ENCODE data around the gene PAK5. TPM values are rescaled to one million over a fixed set of nuclear protein-coding genes. Genes with fewer than 3 reads are reported as not detected.

PAK5 gene
- total RNA-seq, 4 donors from 2014 or later, result not detected

DNA sequence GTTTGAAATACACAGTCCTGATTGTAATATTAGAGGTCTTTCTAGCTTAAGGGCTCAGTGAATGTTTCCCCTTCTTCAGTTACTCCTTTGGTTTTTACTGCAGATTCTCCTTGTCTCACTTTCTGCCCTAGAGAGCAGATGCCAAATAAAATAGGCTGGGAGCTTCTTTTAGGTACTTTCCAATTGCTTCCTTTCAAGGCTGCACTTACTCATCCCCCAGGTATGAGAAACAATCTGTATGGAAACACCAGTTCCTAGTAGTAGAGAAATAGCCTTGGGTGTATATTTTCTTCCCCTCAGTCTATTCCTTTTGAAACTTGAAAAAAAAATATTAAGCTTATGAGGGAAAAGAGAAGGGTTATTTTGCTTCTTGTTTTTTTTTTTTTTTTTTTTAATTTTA, 139.7 kb downstream of the PAK5 start:
- no peak for TF ChIP-seq POLR2AphosphoS5 (IDR thresholded peaks at IDR 0.05)
- no peak for TF ChIP-seq POLR2A (IDR thresholded peaks at IDR 0.05)
- no peak for TF ChIP-seq EP300 (IDR thresholded peaks at IDR 0.05; ENCODE audit: low read depth)
- TF ChIP-seq, protein P1, sequence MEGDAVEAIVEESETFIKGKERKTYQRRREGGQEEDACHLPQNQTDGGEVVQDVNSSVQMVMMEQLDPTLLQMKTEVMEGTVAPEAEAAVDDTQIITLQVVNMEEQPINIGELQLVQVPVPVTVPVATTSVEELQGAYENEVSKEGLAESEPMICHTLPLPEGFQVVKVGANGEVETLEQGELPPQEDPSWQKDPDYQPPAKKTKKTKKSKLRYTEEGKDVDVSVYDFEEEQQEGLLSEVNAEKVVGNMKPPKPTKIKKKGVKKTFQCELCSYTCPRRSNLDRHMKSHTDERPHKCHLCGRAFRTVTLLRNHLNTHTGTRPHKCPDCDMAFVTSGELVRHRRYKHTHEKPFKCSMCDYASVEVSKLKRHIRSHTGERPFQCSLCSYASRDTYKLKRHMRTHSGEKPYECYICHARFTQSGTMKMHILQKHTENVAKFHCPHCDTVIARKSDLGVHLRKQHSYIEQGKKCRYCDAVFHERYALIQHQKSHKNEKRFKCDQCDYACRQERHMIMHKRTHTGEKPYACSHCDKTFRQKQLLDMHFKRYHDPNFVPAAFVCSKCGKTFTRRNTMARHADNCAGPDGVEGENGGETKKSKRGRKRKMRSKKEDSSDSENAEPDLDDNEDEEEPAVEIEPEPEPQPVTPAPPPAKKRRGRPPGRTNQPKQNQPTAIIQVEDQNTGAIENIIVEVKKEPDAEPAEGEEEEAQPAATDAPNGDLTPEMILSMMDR (IDR thresholded peaks at IDR 0.05), result no peak
- intact Hi-C loops (cut with DNase I; ENCODE audit: low total_unique reads), result no loop called here
- H3K4me3 ChIP-seq, result no peak overlapping the region
- no peak overlapping the region for H3K27ac ChIP-seq
- no peak for DNase-seq
- in situ Hi-C loops (cut with MboI; ENCODE audit: low pct_ligation_motif_present in 1 of 4, low pct_unique_long_range_greater_than_20kb in 1 of 4, low sequenced_read_pairs in 3 of 4), result no loop called here
- no peaks in the 10 kb centered on the region for H3K9me3 ChIP-seq
- H3K27me3 ChIP-seq, result no peaks in the 10 kb centered on the region
- H3K4me1 ChIP-seq, result no peaks in the 10 kb centered on the region
- no peaks in the 10 kb centered on the region for H3K36me3 ChIP-seq

DNA sequence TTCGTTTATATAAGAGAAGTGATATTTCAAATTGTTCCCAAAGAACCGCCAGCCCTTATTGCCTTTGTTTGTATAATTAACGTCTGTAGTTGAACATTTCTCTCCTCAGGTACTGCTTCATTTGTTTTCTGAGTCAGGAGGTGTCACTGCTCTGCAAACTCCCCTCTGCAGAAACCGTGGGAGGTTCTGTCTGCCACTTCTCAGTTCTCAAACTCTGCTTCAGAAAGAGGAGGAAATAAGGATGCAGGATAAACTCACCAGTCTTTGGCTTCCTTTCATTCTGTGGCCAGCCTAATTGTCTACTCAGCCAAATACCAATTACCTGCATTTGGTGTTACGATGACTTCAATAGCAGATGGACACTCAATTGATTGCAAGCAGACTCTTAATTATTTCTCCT, 149.8 kb downstream of the PAK5 start:
- H3K9me3 ChIP-seq, result no peaks in the 10 kb centered on the region
- H3K4me3 ChIP-seq, result no peak overlapping the region
- H3K36me3 ChIP-seq, result no peaks in the 10 kb centered on the region
- no peak for DNase-seq
- H3K27me3 ChIP-seq, result no peaks in the 10 kb centered on the region
- no peak overlapping the region for H3K27ac ChIP-seq
- TF ChIP-seq EP300 (IDR thresholded peaks at IDR 0.05; ENCODE audit: low read depth), result no peak
- no peak for TF ChIP-seq POLR2AphosphoS5 (IDR thresholded peaks at IDR 0.05)
- TF ChIP-seq POLR2A (IDR thresholded peaks at IDR 0.05), result no peak
- TF ChIP-seq, protein P1 (IDR thresholded peaks at IDR 0.05), result no peak
- in situ Hi-C loops (cut with MboI; ENCODE audit: low pct_ligation_motif_present in 1 of 4, low pct_unique_long_range_greater_than_20kb in 1 of 4, low sequenced_read_pairs in 3 of 4), result no loop called here
- WGBS, 2 donors (ENCODE audit: low coverage in 1 of 2), result 36 to 38% methylated on average over 5 of the region's 5 CpGs
- no peaks in the 10 kb centered on the region for H3K4me1 ChIP-seq
- intact Hi-C loops (cut with DNase I; ENCODE audit: low total_unique reads), result no loop called here

DNA sequence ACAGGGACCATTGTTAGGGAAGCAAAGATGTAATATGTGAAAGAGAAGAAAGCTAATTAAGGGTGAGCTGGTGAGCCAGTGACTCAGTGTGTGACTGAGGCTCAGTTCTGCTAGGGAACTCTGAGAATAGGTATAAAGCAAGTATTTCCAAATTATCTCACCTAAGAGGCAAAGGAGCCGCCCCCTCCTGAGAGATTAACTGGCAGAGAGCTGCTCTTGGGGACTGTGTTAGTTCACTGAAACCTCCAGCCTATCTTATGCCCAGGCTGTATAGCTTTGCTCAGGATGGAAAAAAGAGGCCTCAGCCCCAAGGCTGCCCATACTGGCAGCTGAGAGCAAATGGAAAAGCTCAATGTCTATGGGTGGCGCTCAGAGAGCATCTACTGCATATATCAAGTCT, 152.0 kb downstream of the PAK5 start:
- no peak for DNase-seq
- Histone ChIP-seq H3K36me3 (no peaks in the 10 kb centered on the region), H3K4me1 (no peaks in the 10 kb centered on the region), H3K9me3 (no peaks in the 10 kb centered on the region), H3K27me3 (no peaks in the 10 kb centered on the region), H3K27ac (no peak overlapping the region), H3K4me3 (no peak overlapping the region)
- TF ChIP-seq POLR2A (IDR thresholded peaks at IDR 0.05) (no peak), EP300 (IDR thresholded peaks at IDR 0.05; ENCODE audit: low read depth) (no peak), POLR2AphosphoS5 (IDR thresholded peaks at IDR 0.05) (no peak)
- TF ChIP-seq, protein P1 (IDR thresholded peaks at IDR 0.05), result no peak
- 53% methylated on average over 2 of the region's 2 CpGs; no CpG with 5 or more reads in 1 of the 2 donors for WGBS, 2 donors (ENCODE audit: low coverage in 1 of 2)
- in situ Hi-C loops (cut with MboI; ENCODE audit: low pct_ligation_motif_present in 1 of 4, low pct_unique_long_range_greater_than_20kb in 1 of 4, low sequenced_read_pairs in 3 of 4), result no loop called here
- intact Hi-C loops (cut with DNase I; ENCODE audit: low total_unique reads), result no loop called here

DNA sequence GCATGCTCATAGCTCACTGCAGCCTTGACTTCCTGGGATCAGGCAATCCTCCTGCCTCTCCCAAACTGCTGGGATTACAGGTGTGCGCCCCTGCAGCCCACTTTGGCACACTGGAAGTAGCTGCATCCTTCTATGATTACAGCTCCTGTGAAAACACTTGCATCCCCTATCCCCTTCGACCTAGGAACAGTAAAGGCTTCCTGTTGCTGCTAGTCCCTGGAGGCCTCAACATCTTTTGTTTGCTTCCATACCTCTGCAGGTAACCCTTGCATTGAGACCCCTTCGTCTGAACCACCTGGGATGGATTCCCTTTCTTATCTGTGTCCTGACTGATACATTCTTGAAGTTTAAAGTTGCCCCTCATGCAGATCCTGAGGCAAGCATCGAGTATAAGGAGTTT, 152.4 kb downstream of the PAK5 start:
- H3K4me1 ChIP-seq, result no peaks in the 10 kb centered on the region
- 27 to 49% methylated on average over 3 to 4 of the region's 4 CpGs for WGBS, 2 donors (ENCODE audit: low coverage in 1 of 2)
- H3K27ac ChIP-seq, result no peak overlapping the region
- no peak for TF ChIP-seq EP300 (IDR thresholded peaks at IDR 0.05; ENCODE audit: low read depth)
- no peaks in the 10 kb centered on the region for H3K9me3 ChIP-seq
- DNase-seq, result no peak
- H3K4me3 ChIP-seq, result no peak overlapping the region
- no peaks in the 10 kb centered on the region for H3K27me3 ChIP-seq
- in situ Hi-C loops (cut with MboI; ENCODE audit: low pct_ligation_motif_present in 1 of 4, low pct_unique_long_range_greater_than_20kb in 1 of 4, low sequenced_read_pairs in 3 of 4) (no loop called here), intact Hi-C loops (cut with DNase I; ENCODE audit: low total_unique reads) (no loop called here)
- H3K36me3 ChIP-seq, result no peaks in the 10 kb centered on the region

DNA sequence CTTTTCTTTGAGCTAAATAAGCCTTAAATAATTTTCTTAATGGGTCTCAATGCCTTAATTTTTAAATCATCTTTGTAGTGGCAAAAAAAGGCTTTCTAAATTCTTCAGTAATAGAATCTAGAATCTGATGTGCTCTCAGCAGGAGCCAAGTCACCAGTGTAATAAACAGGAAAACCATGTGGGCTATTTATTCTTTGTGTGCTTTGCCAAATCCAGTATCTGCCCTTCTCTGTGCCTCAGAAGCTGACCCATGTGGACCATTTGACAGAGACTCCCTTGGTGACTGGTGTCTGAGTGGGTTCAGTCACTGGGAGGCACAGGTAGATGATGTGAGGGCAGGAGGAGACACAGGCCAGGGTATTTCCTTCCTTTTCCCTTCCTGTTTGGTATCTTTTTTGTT, 152.9 kb downstream of the PAK5 start:
- H3K36me3 ChIP-seq, result no peaks in the 10 kb centered on the region
- no peak overlapping the region for H3K27ac ChIP-seq
- no peak for TF ChIP-seq POLR2AphosphoS5 (IDR thresholded peaks at IDR 0.05)
- TF ChIP-seq, protein P1 (IDR thresholded peaks at IDR 0.05), result no peak
- no peak for TF ChIP-seq EP300 (IDR thresholded peaks at IDR 0.05; ENCODE audit: low read depth)
- TF ChIP-seq POLR2A (IDR thresholded peaks at IDR 0.05), result no peak
- intact Hi-C loops (cut with DNase I; ENCODE audit: low total_unique reads) (no loop called here), in situ Hi-C loops (cut with MboI; ENCODE audit: low pct_ligation_motif_present in 1 of 4, low pct_unique_long_range_greater_than_20kb in 1 of 4, low sequenced_read_pairs in 3 of 4) (no loop called here)
- H3K27me3 ChIP-seq, result no peaks in the 10 kb centered on the region
- H3K9me3 ChIP-seq, result no peaks in the 10 kb centered on the region
- no peak for DNase-seq
- no peak overlapping the region for H3K4me3 ChIP-seq
- H3K4me1 ChIP-seq, result no peaks in the 10 kb centered on the region
